HG02588 (cell line): ENCODE data around the gene CLDN2.

Experiments
- ATAC-seq: cut with Tn5 transposase; IDR thresholded peaks from one replicate; pipeline ENCODE4 v1.9.1; 2021; ENCODE audit warnings: mild to moderate bottlenecking, moderate library complexity; ENCODE audit not compliant: unreplicated experiment

The CLDN2 gene

GRCh38 chrX:106917830-106918500 is 2.2 kb upstream of the CLDN2 start:
- ATAC-seq: no peak

GRCh38 chrX:106921637-106922036 is 1.4 kb downstream of the CLDN2 start:
- no peak for ATAC-seq

GRCh38 chrX:106927023-106927422 is 6.8 kb downstream of the CLDN2 start:
- ATAC-seq: no peak

GRCh38 chrX:106927700-106928099 is 7.5 kb downstream of the CLDN2 start:
- ATAC-seq: no peak

GRCh38 chrX:106928227-106928626 is 8.0 kb downstream of the CLDN2 start:
- ATAC-seq: no peak

GRCh38 chrX:106931831-106932491 is 11.8 kb downstream of the CLDN2 start:
- no peak for ATAC-seq

- ATAC-seq: no peak
These were observed 12.3 kb downstream of the CLDN2 start for GRCh38 chrX:106932492-106932923.

GRCh38 chrX:106932960-106933537 is 12.8 kb downstream of the CLDN2 start:
- ATAC-seq: no peak

- no peak for ATAC-seq
These were observed 13.3 kb downstream of the CLDN2 start for GRCh38 chrX:106933538-106933961.

GRCh38 chrX:106935175-106935574 is 15.0 kb downstream of the CLDN2 start:
- ATAC-seq: no peak

- no peak for ATAC-seq
These were observed 16.0 kb downstream of the CLDN2 start for GRCh38 chrX:106936246-106936645.

GRCh38 chrX:106939566-106939965 is 19.4 kb downstream of the CLDN2 start:
- ATAC-seq: no peak

GRCh38 chrX:106940068-106940467 is 19.9 kb downstream of the CLDN2 start:
- ATAC-seq: no peak

GRCh38 chrX:106946464-106946863 is 26.3 kb downstream of the CLDN2 start:
- no peak for ATAC-seq

- no peak for ATAC-seq
These were observed 28.4 kb downstream of the CLDN2 start for GRCh38 chrX:106948641-106949040.

- ATAC-seq: no peak
These were observed 29.2 kb downstream of the CLDN2 start for GRCh38 chrX:106949366-106949765.

- no peak for ATAC-seq
These were observed 30.2 kb downstream of the CLDN2 start for GRCh38 chrX:106950381-106950780.

- ATAC-seq: no peak
These were observed 31.0 kb downstream of the CLDN2 start for GRCh38 chrX:106951230-106951629.

GRCh38 chrX:106952089-106952488 is 31.9 kb downstream of the CLDN2 start:
- ATAC-seq: no peak

GRCh38 chrX:106952538-106952937 is 32.3 kb downstream of the CLDN2 start:
- ATAC-seq: no peak

GRCh38 chrX:106952988-106953387 is 32.8 kb downstream of the CLDN2 start:
- no peak for ATAC-seq

GRCh38 chrX:106954041-106954440 is 33.8 kb downstream of the CLDN2 start:
- ATAC-seq: no peak
